Measurements from ENCODE around the gene YDJC. TPM values are rescaled to one million over a fixed set of nuclear protein-coding genes. Genes with fewer than 3 reads are reported as not detected.

YDJC gene
- total and polyA plus RNA-seq, 9 of the 15 experiments (the other 6 are each of a cell fraction or from before 2014, with no cell fraction given): 13.5 to 871 (median 164) TPM

- no peak for TF ChIP-seq TCF3 (CRISPR knock-in tag; IDR thresholded peaks at IDR 0.05)
- no peak for TF ChIP-seq GATAD2B (IDR thresholded peaks at IDR 0.05; ENCODE audit: borderline replicate concordance)
- TF ChIP-seq JUNB (CRISPR knock-in tag; conservative IDR thresholded peaks at IDR 0.05): peak; percentile 41; the same call in 1 of the 2 replicates
- TF ChIP-seq ZBTB7A (IDR thresholded peaks at IDR 0.05; ENCODE audit: borderline replicate concordance, control insufficient read depth, low read depth, low read length): no peak
- TF ChIP-seq ZC3H11A (IDR thresholded peaks at IDR 0.05; ENCODE audit: low read depth, low read length): no peak
- no peak for TF ChIP-seq ZNF639 (CRISPR knock-in tag; conservative IDR thresholded peaks at IDR 0.05 in 1 of 2, IDR thresholded peaks at IDR 0.05 in 1 of 2)
- peak; percentile 26 for TF ChIP-seq TBP (optimal IDR thresholded peaks at IDR 0.05; ENCODE audit: low read depth, low read length)
- no peak for TF ChIP-seq DACH1 (IDR thresholded peaks at IDR 0.05; ENCODE audit: partially characterized antibody)
- TF ChIP-seq TAF7 (tag; IDR thresholded peaks at IDR 0.05): no peak
- TF ChIP-seq NFRKB (IDR thresholded peaks at IDR 0.05; ENCODE audit: low read depth): no peak
- TF ChIP-seq THRAP3 (IDR thresholded peaks at IDR 0.05; ENCODE audit: borderline replicate concordance): no peak
- TF ChIP-seq ZNF436 (CRISPR knock-in tag; IDR thresholded peaks at IDR 0.05): 0 out of 2 replicates have a peak, but pooled peaks have one; percentile 26
- TF ChIP-seq U2AF2 (optimal IDR thresholded peaks at IDR 0.05; ENCODE audit: low read depth, low read length): no peak
- TF ChIP-seq HMGN3 (IDR thresholded peaks at IDR 0.05; ENCODE audit: borderline replicate concordance, extremely low read depth, insufficient read length, low read depth, low read length): no peak
- TF ChIP-seq RB1 (IDR thresholded peaks at IDR 0.05; ENCODE audit: low read depth): no peak
- no peak for TF ChIP-seq ETS2 (tag; IDR thresholded peaks at IDR 0.05; ENCODE audit: borderline replicate concordance, poor library complexity, severe bottlenecking)
- no peak for TF ChIP-seq POLR3G (IDR thresholded peaks at IDR 0.05; ENCODE audit: extremely low read depth, insufficient read length, insufficient replicate concordance)
- no peak for TF ChIP-seq NEUROD1 (IDR thresholded peaks at IDR 0.05; ENCODE audit: borderline replicate concordance, low read depth, low read length, partially characterized antibody)
- TF ChIP-seq TAF15 (IDR thresholded peaks at IDR 0.05; ENCODE audit: low read depth, low read length): peak; percentile 39; the same call in 1 of the 2 replicates
- no peak for TF ChIP-seq ETV1 (tag; conservative IDR thresholded peaks at IDR 0.05; ENCODE audit: low read depth)
- no peak for TF ChIP-seq GTF2F1 (IDR thresholded peaks at IDR 0.05; ENCODE audit: low read depth, low read length)
- no peak for TF ChIP-seq RBFOX2 (IDR thresholded peaks at IDR 0.05; ENCODE audit: low read depth, low read length)
- no peak for TF ChIP-seq ZNF41 (CRISPR knock-in tag; conservative IDR thresholded peaks at IDR 0.05)
- TF ChIP-seq HMBOX1 (IDR thresholded peaks at IDR 0.05): no peak
- TF ChIP-seq TCFL5 (CRISPR knock-in tag; conservative IDR thresholded peaks at IDR 0.05): no peak
- TF ChIP-seq ASH1L (IDR thresholded peaks at IDR 0.05; ENCODE audit: borderline replicate concordance, low read depth, partially characterized antibody): no peak
Observed at GRCh38 chr22:21590809-21591641, 38.8 kb downstream of the YDJC start (continued).

Measured in K562 (cell line).